GM20431 (cell line): ENCODE measurements around the gene TRIM29.

ENCODE experiments used
- in situ Hi-C: fragments of 300-500 bp; cut with MseI, MboI; formaldehyde crosslinking; loops from one replicate; pipeline ENCODE4 v1.15.0; 2020; ENCODE audit warnings: low sequenced_read_pairs; ENCODE audit not compliant: unreplicated experiment

Gene TRIM29

DNA sequence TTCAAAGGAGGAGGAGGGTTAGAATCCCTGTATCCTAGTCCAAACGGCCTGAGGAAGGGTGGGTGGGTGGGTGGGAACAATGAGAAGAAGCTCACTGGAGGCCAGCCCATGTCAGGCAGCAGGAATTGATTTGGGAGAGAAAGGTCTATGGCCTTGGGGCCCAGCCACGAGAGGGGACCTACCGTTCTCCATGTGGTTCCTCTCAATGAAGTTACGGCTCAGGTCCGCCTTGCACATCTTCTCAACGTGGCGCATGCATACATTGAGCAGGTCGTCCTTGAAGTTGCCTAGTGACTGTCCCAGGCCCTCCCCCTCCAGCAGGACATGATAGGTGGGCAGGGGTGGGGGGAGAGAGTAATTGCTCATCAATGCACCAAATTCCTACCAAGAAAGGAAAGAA is 12.4 kb downstream of the TRIM29 start:
- in situ Hi-C loops, result no loop called here

DNA sequence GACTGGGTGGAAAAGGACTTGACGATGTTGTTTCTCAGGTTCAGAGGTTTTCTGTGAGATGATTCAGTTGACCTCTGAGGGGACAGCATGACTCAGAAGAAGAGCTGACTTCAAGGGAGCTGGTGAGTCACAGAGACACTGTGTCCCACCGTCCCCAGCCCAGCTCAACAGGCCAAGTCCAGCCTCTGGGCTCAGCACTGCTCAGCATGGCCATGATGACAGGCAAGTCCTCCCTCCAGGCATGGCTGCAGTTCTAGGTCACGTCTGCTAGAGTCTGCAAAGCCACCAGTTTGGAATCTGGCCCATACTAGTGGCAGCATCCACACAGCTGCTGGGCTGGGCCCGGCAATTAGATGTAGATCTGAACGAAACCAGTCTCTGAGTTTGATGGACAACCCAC is 12.9 kb downstream of the TRIM29 start:
- in situ Hi-C loops, result no loop called here

DNA sequence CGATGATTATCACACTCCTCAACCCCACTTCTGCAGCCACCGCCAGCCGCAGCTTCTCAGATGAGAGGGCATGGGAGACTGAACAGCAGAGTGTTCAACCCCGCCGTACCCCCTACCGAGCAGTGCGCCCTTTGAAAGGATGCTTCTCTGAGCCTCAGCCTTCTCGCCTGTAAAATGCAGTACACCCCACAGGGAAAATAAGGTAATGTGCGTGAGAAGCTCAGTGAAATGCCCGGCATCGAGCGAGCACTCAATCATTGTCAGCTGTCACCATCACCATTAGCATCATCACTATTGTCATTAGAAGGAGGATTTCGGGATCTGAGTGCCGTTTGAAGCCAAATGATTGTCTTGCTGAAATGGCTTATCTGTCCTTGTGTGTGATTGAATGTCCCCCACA is 13.6 kb downstream of the TRIM29 start:
- in situ Hi-C loops, result loop anchor here (25.0 kb wide), 1 partner anchor 637 kb away; no protein-coding TSS in a partner anchor

DNA sequence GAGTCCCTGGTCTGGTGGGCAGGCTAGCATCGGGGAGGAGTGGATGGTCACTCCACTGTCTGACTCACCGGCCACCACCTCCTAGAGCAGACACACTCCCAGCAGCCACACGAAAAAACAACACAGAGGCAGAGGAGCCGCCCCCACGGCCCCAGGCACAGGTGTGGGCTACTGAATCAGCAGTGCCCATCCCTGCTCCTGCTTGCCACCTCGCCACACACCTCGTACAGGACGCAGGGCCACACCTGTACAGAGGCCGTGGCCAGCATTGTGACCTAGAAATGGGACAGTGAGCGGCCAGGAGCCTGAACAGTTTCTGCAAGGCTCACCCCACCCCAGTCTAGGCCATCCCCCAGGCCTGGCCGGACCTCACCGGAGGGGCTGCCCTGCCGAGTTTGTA is 14.0 kb downstream of the TRIM29 start:
- in situ Hi-C loops, result loop anchor here (25.0 kb wide), 1 partner anchor 637 kb away; no protein-coding TSS in a partner anchor

DNA sequence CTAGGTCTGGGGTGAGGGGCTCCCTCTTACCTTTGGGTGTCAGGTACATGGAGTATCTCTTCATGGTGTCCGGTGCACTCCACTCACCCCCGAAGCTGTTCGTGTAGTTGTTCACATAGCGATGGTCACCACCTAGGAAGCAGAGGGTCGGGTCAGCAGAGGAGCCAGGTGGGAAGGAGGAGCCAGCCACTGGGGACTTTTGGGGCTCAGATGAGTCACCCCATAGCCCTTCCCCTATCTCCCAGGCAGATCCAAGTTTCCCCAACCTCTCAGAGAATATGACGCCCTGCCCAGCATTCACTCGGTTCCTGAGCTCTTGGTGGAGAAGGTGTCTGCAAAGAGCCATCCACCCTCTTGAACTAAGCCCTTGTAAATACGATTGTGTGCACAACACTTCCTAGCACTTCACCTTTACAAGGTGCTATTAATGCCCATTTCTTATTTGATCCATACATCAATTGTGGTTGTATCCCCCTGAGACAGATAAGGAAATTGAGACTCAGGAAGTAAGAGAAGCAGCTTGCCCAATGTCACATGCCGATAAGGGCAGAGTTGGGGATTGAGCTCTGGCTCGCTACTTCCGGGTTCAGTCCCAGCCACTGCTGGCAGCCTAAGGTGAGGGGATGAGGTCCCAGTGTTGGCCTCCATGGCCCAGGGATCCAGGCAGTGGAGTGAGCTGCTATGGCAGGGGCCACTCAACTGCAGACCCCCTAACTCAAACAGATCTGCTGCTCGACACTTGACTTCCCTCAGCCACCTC is 14.8 kb downstream of the TRIM29 start:
- in situ Hi-C loops, result loop anchor here (25.0 kb wide), 1 partner anchor 636 kb away; no protein-coding TSS in a partner anchor

DNA sequence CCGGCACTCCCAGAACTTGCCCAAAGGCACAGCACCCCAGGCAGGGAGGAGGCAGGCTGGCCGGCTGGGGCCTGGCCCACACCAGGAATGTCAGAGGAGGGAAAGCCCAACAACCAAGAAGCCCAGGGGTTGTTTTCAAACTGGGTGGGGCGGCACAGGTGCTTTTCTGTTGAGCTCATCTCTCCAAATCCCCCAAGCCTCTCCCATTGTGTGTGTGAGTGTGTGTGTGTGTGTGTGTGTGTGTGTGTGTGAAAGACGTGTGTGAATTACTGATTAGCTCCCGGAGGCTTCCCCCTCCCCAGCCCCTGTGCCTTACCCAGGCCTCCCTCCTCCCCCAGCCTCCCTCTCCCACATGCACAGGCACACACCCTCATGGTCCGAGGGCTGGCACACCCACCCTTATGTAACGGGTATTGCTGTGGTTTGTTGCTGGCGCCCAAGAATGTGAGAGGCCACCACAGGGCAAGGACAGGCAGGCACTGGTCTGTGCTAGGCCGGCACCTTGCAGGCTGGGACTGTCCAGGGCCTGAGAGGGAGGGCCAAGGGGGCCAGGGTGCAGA is 15.9 kb downstream of the TRIM29 start:
- in situ Hi-C loops, result loop anchor here (25.0 kb wide), 1 partner anchor 635 kb away; no protein-coding TSS in a partner anchor

DNA sequence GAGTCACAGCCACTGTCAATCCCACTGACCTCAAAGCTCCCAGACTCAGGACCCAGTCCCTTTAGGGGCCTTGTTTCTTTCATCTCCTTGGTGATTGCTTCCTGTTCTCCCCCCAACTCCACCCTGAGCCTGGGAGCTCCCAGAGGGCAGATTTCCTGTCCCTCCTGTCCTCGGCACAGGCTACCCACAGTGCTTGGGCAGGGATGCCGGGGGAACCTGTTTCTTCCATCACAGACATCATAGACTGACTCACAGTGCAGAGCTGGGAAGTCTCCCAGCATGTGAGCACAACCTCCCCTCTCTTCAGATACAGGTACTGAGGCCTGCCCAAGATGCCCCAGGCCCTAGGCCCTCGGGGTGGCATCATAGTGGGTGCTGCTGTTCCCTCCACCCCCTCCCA is 16.6 kb downstream of the TRIM29 start:
- in situ Hi-C loops, result loop anchor here (25.0 kb wide), 1 partner anchor 634 kb away; no protein-coding TSS in a partner anchor

DNA sequence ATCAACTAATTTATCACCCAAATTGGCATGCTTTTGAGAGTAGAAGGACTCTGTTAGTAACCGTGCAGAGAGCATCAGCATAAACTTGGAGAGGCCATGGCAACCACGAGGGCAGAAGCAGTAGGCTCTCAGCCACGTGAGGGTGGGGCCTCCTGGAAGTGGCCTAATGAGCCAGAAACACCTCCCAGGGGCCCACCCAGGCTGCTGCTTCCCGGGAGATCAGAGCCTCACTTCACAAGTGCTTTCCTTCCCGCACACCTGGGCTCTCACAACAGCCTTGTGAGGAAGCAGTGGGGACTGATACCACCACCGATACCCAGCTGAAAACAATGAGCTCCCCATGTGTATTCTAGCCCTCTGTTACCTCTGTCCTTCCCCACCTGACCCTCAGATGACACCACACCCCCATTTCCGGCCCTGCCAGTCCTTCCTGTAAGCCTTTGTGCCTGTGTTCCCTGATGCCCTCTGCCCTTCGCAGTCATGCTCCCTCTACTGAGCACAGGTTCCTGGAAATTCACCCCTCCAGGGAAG is 17.0 kb downstream of the TRIM29 start:
- in situ Hi-C loops, result loop anchor here (25.0 kb wide), 1 partner anchor 634 kb away; no protein-coding TSS in a partner anchor

DNA sequence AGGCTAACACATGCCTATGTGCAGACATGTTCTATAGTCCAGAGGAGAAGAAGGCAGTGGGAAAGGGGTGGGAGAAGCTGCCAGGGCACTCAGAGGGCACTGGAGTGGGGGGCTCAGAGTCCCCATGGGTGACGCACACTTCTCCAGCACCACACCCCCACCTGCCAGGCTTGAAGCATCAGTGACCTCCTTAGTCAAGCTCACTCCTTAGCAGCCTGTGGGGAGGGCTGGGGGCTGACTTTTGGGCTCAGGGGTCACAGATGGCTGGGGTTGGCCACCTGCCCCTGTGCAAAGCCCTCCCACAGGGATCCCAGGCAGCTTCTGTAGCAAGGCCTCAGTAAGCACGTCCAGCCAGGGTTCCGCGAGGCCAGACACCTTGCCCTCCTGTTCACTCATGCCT is 18.8 kb downstream of the TRIM29 start:
- in situ Hi-C loops, result loop anchor here (25.0 kb wide), 1 partner anchor 632 kb away; no protein-coding TSS in a partner anchor

DNA sequence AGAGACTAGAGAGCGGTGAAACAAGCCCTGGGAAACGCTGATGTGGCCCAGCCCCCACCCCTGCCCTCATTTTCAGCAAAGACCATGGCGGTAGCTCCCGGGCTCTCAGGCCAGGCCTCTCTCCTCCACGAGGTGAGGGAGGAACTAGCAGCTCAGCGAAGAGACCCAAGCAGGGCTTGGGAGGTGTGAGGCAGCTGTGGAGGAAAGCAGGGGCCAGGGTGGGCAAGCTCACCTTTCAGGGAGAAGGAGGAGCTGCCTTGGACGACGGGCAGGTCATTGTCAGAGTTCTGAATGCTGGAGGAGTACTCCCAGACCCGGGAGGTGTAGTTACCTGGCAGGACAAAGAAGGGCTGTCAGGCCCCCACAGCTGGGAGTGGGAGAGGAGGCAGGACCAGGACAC is 19.9 kb downstream of the TRIM29 start:
- in situ Hi-C loops, result loop anchor here (25.0 kb wide), 1 partner anchor 631 kb away; no protein-coding TSS in a partner anchor

DNA sequence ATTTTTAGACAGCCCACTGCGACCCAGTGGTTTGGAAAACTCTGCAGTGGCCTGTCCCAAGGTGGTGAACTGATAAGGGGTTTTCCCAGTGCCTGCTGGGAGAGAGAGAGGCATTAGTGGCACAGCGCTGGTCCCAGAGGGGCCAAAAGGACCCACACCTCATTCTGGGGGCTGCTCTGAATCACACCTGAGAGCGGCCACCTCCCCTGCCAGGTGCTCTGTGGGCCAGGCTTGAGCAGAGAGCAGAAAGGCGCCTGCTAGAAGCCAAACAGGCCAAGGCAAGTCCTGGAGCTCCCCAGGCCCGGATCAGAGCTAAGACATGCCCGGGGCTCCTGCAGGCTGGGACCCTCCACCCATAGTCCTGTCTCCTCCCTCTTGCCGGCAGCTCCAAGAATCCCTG is 20.9 kb downstream of the TRIM29 start:
- in situ Hi-C loops, result loop anchor here (25.0 kb wide), 1 partner anchor 630 kb away; no protein-coding TSS in a partner anchor

DNA sequence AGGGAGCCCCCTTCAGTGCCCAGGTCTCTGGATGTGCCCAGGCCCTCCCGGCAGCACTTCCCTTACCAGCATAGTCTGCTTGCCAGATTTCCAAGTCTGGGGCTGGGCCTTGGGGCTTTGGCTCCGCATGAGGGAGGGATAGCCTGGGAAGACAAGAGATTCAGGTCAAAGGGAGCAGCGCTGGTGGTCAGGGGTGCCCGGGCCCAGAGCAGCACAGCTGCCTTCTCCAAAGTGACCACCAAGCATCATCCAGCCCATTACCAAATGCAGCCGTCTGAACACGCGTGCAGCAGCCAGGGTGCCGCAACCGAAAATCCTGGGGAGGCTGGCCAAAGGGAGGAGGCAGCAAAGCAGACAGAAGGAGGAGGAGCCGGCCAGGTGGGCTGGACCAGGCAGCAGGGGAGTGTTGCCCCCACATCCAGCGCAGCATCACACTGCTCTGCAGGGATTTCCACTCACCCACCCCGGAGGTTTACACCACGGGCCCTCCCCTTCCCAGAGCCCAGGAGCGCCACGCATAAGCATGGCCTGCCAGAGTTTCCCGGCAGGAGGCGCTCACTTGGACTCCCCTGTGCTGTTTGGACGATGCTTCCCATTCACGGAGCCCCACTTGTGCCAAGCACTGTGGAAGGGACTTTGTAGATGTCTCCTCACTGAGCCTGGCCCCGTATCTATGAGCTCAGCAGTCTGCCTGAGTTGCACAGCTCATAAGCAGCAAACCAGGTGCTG is 22.5 kb downstream of the TRIM29 start:
- in situ Hi-C loops, result loop anchor here (25.0 kb wide), 1 partner anchor 628 kb away; no protein-coding TSS in a partner anchor

DNA sequence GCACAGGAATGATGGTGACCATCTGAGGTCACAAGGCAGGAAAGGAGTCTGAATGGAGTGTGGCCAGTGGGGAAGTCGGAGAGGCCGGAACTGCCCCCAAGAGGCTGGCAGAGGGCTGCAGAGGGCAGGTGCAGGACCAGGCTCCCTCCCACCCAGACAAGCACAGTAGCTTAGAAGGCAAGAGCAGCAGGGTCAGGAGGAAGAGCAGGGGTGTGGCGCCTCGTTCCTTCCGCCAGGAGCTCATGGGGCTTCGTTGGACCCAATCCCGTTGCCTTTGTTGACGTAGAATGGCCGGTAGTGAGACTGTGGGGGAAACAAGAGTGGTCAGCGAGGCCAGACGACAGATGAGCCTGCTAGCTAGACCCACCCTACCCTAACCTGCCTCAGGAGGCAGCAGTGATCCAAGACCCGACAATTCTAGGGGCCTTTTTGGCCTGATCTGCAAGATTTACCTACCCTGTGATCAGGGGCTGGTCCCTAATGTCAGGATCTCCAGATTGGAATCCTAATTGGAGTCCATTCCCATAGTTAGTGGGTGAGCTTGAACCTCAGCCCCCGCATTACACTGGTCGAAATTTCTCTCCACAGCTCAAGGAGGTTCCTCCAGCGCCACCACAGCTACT is 25.6 kb downstream of the TRIM29 start:
- in situ Hi-C loops, result loop anchor here (25.0 kb wide), 1 partner anchor 625 kb away; no protein-coding TSS in a partner anchor

DNA sequence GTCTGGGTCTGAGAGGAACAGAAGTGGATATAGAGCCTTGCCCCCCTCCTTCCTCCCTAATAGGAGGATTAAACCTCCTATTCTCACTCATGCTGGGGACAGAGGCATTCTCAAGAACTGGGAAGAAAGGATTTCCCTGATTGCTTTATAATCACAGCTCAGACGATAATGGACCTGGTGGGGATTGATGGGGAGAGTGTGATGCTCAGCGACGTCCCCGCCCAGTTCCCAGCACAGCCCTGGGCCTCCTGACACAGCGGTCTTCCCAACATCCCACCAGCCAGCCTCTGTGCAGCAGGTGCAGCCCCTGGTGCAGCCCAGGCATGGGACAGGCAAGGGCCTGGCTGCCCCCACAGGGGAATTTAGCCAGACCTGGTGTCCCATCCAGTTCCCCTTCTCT is 28.4 kb downstream of the TRIM29 start:
- in situ Hi-C loops, result loop anchor here (25.0 kb wide), 1 partner anchor 622 kb away; no protein-coding TSS in a partner anchor

DNA sequence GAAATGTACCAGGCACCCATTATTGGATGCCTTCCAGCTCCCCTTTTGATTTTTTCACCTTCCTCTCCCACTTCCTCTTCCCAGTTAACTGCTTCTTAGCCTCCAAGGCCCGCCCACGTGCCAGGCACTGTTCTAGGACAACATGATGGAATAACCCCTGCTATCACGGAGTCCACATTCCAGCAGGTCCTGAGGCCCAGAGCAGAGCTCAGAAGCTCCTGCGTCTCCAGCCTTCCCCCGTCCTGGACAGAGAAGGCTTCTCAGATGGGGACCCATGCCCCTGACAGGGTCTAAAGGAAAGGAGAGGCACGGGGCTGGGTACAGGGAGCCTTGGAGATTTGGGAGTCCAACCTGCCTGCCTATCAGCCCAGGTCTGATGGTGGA is 29.1 kb downstream of the TRIM29 start:
- in situ Hi-C loops, result loop anchor here (25.0 kb wide), 1 partner anchor 621 kb away; no protein-coding TSS in a partner anchor

DNA sequence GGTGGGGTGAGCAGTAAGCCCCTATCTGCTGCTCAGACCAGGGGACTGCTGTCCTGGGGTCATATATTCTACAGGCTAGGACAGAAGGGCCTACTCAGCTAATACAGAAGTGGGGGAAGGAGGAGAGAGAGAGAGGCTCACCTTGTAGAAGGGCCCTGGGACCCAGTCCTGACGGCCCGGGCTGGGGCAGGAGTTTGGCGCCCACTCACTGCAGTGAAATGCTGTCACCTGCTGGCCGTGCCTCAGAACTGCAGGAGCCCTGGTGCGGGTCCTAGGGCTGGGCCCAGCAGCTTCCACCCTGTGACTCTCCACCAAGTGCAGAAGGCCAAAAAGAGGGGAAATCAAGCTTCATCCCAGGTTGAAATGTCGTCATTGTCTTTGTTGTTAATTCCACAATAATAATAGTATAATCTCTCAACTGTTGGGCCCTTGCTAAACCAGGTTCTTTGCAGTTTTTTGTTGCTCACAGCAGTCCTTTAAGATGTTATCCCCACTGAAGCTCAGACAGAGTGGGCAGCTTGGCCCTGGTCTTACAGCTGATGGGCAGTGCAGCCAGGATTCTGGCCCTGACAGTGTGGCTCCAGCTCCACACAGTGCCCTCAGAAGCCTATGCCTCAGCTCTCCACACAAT is 29.6 kb downstream of the TRIM29 start:
- in situ Hi-C loops, result loop anchor here (25.0 kb wide), 1 partner anchor 621 kb away; no protein-coding TSS in a partner anchor

DNA sequence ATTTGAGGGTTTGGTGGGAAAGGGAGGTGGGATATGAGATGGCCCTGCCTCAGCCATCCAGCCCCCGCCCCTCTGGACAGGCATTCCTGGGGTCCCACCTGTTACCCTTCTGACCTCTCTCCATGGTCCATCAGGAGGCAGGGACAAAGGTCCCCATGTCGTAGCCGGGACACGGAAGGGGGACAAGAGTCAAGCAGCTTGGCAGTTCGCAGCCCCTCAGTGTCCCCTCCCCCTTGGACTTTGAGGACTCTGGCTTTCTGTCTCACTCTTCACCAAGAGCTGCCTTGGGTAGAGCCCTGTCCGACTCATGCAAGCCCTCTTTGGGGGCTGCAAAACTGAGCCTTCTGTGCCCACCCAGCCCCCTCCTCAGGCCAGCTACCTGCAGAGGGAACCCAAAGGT is 30.2 kb downstream of the TRIM29 start:
- in situ Hi-C loops, result loop anchor here (25.0 kb wide), 1 partner anchor 620 kb away; no protein-coding TSS in a partner anchor

DNA sequence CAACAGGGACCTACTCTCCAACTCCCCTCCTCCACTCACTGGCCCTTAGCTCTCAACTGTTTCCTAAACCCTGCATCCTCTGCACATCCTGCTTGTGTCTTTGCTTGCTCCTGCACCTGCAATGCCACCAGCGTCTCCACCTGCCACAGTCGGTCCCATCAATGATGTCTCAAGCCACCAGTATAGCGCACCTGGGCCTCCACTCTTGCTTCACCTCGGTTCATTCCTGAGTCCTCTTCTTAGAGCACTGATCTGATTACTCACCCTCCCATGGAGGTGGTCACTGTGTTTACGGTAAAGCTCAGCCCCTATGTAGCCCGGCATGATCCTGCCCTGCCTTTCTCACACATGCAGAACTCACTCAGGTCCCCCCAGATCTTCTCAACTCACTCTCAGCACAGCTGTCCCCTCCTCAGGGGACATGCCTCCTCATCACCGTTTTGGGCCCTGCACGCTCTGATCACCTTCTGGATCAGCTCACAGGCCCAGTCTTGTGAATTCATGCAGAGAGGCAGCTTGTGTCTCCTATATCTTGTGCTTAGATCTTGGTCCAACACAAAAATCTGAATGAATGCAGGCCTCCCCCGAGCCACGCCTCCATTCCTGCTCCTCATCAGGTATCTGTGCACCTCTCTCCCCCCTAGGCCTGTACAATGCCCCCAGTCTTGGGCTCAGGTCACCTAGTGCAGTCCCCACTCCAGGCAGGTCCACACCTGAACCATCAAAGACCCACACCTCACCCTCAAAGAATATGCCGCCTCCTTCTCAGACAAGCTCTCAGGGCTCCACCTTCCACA is 31.4 kb downstream of the TRIM29 start:
- in situ Hi-C loops, result loop anchor here (25.0 kb wide), 1 partner anchor 619 kb away; no protein-coding TSS in a partner anchor
